GF-D8 (cell line): ENCODE data around the gene CSF2RB.
"Not testable (repeated sequence)": the region's sequence is repeated elsewhere in the genome, so short reads cannot be mapped to it uniquely, and the experiment has no call there.

ENCODE experiments used
- DNase-seq: peaks from one replicate; lab custom pipeline; 2025; lab: John Stamatoyannopoulos, UW

The CSF2RB gene

GRCh38 chr22:36968249-36968964 lies 55.0 kb downstream of the CSF2RB start:
- no peak for DNase-seq

DNA sequence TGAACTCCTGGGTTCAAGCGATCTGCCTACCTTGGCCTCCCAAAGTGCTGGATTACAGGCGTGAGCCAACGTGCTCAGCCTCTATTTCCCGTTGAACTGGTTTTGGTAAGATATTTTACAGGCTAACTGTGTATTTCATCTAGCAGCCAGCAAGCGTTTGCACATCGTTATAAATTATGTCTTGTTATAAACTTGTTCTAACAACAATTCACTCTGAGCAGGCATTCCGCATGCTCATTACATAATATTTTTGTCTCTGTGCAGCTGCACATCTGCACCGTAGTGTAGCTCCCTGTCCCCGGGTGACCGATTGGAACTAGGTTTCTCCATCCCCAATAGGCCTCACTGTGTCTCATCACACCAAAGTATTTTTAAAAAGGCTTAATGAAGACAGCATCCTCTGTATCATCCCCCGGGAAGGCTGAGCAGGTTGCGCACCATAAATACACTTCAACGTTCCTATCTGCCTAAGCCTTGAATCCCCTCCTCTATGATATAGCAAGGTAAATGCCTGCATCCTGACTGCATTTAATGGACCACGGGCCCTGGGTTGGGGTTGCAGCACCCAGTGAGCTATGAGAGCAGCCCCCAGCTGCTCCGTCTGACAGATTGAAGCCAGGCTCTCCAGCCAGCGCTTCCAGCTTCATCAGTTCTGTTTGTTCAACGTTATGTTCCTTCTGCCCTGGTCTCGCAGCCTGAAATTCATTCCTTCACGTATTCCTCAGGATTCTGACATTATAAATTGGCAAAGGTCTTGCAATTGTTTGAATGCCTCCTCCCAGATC lies 58.1 kb downstream of the CSF2RB start:
- no peak for DNase-seq

GRCh38 chr22:36976606-36977005 lies 63.2 kb downstream of the CSF2RB start:
- DNase-seq: no peak

DNA sequence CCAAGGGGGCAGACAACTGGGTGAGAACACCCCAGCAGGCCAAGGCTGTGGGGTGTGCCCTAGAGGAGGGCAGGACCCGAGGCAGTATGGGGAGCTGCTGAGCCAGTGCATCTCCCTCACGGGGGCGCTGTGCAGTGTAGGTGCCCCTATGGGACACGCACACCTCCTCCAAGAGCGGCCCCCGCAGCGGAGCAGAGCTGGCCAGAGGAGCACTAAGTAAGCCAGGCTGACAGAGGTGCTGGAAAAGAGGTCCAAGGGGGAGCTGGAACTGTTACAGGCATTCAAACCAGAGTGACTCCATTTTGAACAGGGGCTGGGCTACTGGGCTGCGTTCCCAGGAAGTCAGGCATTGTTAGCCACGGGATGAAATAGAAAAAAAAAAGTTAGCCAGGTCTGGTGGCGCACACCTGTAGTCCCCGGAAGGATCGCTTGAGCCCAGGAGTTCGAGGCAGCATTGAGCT lies 64.0 kb downstream of the CSF2RB start:
- DNase-seq: no peak

- peak; percentile 79 for DNase-seq
These were observed 64.7 kb downstream of the CSF2RB start for GRCh38 chr22:36977947-36978660.

- DNase-seq: no peak
These were observed 65.8 kb downstream of the CSF2RB start for GRCh38 chr22:36979016-36979910.

DNA sequence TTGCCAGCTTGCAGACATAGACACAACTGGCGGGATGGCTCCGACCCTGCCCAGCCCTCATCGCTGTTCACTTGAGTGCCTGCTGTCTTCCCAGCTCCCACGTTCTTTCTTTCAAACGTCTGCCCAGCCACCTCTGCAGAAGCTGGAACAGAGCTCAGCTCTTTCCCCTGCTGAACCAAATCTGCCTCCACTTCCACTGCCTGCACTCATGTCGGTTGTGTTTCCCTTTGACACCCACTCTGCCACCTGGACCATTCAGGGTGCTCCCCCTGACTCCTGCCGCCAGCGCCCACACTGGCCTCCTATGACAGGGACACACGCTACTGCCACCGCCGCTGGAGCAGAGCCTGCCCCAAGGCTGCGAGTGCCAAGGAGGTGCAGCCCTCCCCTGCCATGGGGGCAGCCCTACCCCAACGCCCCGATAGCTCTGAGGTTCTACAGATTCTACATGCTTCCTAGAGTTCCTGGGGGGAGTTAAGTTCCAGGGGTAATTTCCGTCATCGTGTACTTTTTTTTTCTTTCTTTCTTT lies 67.9 kb downstream of the CSF2RB start:
- DNase-seq: no peak

GRCh38 chr22:36982136-36982535 lies 68.7 kb downstream of the CSF2RB start:
- no peak for DNase-seq

- DNase-seq: peak; percentile 42
These were observed 71.9 kb downstream of the CSF2RB start for GRCh38 chr22:36985211-36985889.

DNA sequence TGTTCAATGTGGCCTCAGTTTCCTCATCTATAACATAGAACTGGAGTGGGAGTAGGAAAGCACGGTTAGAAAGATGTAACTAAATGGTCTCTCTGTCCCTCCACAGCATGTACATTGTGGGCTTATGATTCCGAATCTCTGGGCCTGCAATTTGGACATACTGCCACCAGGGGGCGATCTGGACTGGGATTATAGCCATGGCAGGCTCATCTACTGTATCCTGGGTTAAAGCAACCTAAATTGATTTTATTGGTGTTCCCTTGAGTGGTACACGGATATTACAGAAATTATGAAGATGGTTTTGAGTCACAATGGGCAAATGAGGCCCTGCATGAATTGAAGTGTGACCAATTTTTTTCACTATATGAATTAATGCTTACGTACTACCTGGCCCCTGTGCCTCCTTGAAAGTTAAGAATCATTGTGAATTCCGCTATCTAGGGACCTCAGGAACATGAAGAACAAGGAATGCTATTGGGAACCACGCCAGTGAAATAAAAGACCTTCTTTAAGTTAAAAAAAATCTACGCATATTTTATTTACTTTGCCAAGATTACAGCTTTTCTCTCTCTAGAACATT lies 72.9 kb downstream of the CSF2RB start:
- DNase-seq: no peak

- DNase-seq: no peak
These were observed 74.8 kb downstream of the CSF2RB start for GRCh38 chr22:36988075-36988832.

DNA sequence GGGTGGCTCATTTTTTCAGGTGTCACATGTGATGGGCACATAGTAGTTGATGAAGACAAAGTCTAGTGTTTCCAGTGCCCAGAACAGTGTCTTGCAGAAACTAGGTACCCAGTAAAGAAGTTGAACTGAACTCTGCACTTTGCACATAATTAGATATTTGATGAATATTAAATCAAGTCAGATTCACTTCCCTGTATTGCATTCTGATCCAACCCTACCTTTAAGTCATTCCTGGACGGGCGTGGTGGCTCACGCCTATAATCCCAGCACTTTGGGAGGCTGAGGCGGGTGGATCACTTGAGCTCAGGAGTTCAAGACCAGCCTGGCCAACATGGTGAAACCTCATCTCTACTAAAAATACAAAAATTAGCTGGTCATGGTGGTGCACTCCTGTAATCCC lies 75.6 kb downstream of the CSF2RB start:
- DNase-seq: not testable (repeated sequence)
